ENCODE results near the gene DIPK1A.

GRCh38 chr1:92820024-92820423 lies 141.2 kb downstream of the DIPK1A start:
- TF ChIP-seq CTCF (IDR thresholded peaks at IDR 0.05; ENCODE audit: poor library complexity, severe bottlenecking): no peak
- TF ChIP-seq POLR2AphosphoS5 (IDR thresholded peaks at IDR 0.05): no peak
- TF ChIP-seq MXI1 (conservative IDR thresholded peaks at IDR 0.05; ENCODE audit: poor library complexity, severe bottlenecking): no peak
- TF ChIP-seq EZH2 (IDR thresholded peaks at IDR 0.05; ENCODE audit: borderline replicate concordance, insufficient read depth, low read length, poor library complexity, severe bottlenecking): no peak
- TF ChIP-seq SMC3 (conservative IDR thresholded peaks at IDR 0.05; ENCODE audit: poor library complexity): no peak
- TF ChIP-seq RAD21 (conservative IDR thresholded peaks at IDR 0.05): no peak
- no peak for TF ChIP-seq EP300 (conservative IDR thresholded peaks at IDR 0.05; ENCODE audit: poor library complexity, severe bottlenecking)
- no peak for TF ChIP-seq TAF1 (IDR thresholded peaks at IDR 0.05; ENCODE audit: low read depth)
- TF ChIP-seq, protein P1, sequence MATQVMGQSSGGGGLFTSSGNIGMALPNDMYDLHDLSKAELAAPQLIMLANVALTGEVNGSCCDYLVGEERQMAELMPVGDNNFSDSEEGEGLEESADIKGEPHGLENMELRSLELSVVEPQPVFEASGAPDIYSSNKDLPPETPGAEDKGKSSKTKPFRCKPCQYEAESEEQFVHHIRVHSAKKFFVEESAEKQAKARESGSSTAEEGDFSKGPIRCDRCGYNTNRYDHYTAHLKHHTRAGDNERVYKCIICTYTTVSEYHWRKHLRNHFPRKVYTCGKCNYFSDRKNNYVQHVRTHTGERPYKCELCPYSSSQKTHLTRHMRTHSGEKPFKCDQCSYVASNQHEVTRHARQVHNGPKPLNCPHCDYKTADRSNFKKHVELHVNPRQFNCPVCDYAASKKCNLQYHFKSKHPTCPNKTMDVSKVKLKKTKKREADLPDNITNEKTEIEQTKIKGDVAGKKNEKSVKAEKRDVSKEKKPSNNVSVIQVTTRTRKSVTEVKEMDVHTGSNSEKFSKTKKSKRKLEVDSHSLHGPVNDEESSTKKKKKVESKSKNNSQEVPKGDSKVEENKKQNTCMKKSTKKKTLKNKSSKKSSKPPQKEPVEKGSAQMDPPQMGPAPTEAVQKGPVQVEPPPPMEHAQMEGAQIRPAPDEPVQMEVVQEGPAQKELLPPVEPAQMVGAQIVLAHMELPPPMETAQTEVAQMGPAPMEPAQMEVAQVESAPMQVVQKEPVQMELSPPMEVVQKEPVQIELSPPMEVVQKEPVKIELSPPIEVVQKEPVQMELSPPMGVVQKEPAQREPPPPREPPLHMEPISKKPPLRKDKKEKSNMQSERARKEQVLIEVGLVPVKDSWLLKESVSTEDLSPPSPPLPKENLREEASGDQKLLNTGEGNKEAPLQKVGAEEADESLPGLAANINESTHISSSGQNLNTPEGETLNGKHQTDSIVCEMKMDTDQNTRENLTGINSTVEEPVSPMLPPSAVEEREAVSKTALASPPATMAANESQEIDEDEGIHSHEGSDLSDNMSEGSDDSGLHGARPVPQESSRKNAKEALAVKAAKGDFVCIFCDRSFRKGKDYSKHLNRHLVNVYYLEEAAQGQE (IDR thresholded peaks at IDR 0.05; ENCODE audit: borderline replicate concordance): no peak

All from neural cell (in vitro differentiated cells).